ENCODE measurements around the gene DDX52. TPM values are rescaled to one million over a fixed set of nuclear protein-coding genes. Genes with fewer than 3 reads are reported as not detected.

DDX52 gene
- total and polyA plus RNA-seq, 9 donors: 8.8 to 20.3 (median 19.2) TPM

- no peak for DNase-seq
- no peaks in the 10 kb centered on the region for H3K4me1 ChIP-seq (ENCODE audit: insufficient read depth)
- no peak overlapping the region for H3K27ac ChIP-seq
- H3K36me3 ChIP-seq: no peaks in the 10 kb centered on the region
- 90 to 91% (median 91%) methylated on average over 3 of the region's 3 CpGs for WGBS, 3 donors
- H3K27me3 ChIP-seq: no peaks in the 10 kb centered on the region
- H3K4me3 ChIP-seq: no peak overlapping the region
- H3K9me3 ChIP-seq: no peaks in the 10 kb centered on the region
- no peak for TF ChIP-seq POLR2A (IDR thresholded peaks at IDR 0.05)
- no peak for TF ChIP-seq EP300 (IDR thresholded peaks at IDR 0.05)
- intact Hi-C loops (cut with DNase I): no loop called here
Measured at GRCh38 chr17:37585066-37585465, 58.2 kb downstream of the DDX52 start.

- Histone ChIP-seq H3K9me3 (no peaks in the 10 kb centered on the region), H3K36me3 (no peaks in the 10 kb centered on the region)
- intact Hi-C loops (cut with DNase I): no loop called here
Measured at GRCh38 chr17:37576281-37576680, 67.0 kb downstream of the DDX52 start.

GRCh38 chr17:37574427-37574826, 68.8 kb downstream of the DDX52 start:
- H3K4me3 ChIP-seq: no peak overlapping the region
- 93 to 99% (median 97%) methylated on average over 2 of the region's 2 CpGs for WGBS, 3 donors

More at GRCh38 chr17:37576281-37576680, 67.0 kb downstream of the DDX52 start:
- TF ChIP-seq EP300 (IDR thresholded peaks at IDR 0.05): no peak
- no peak for TF ChIP-seq CTCF (IDR thresholded peaks at IDR 0.05)
- TF ChIP-seq POLR2A (IDR thresholded peaks at IDR 0.05): no peak
- H3K4me3 ChIP-seq: no peak overlapping the region
- no peak for DNase-seq
- no peaks in the 10 kb centered on the region for H3K27me3 ChIP-seq
- 87 to 89% (median 89%) methylated on average over 3 of the region's 3 CpGs for WGBS, 3 donors
- no peaks in the 10 kb centered on the region for H3K4me1 ChIP-seq (ENCODE audit: insufficient read depth)
- no peak overlapping the region for H3K27ac ChIP-seq

GRCh38 chr17:37571674-37572073, 71.6 kb downstream of the DDX52 start:
- 79 to 84% (median 84%) methylated on average over 3 of the region's 3 CpGs for WGBS, 3 donors
- Histone ChIP-seq H3K27ac (no peak overlapping the region), H3K4me1 (ENCODE audit: insufficient read depth) (no peaks in the 10 kb centered on the region), H3K27me3 (no peaks in the 10 kb centered on the region), H3K36me3 (no peaks in the 10 kb centered on the region), H3K9me3 (no peaks in the 10 kb centered on the region), H3K4me3 (no peak overlapping the region)
- TF ChIP-seq EP300 (IDR thresholded peaks at IDR 0.05) (no peak), POLR2A (IDR thresholded peaks at IDR 0.05) (no peak), CTCF (IDR thresholded peaks at IDR 0.05) (no peak)
- intact Hi-C loops (cut with DNase I): no loop called here
- no peak for DNase-seq

More at GRCh38 chr17:37574427-37574826, 68.8 kb downstream of the DDX52 start:
- no peaks in the 10 kb centered on the region for H3K27me3 ChIP-seq
- H3K4me1 ChIP-seq (ENCODE audit: insufficient read depth): no peaks in the 10 kb centered on the region
- no peaks in the 10 kb centered on the region for H3K36me3 ChIP-seq
- no peaks in the 10 kb centered on the region for H3K9me3 ChIP-seq
- DNase-seq: no peak
- H3K27ac ChIP-seq: no peak overlapping the region
- intact Hi-C loops (cut with DNase I): no loop called here
- TF ChIP-seq EP300 (IDR thresholded peaks at IDR 0.05) (no peak), CTCF (IDR thresholded peaks at IDR 0.05) (no peak), POLR2A (IDR thresholded peaks at IDR 0.05) (no peak)

GRCh38 chr17:37570527-37571093, 72.6 kb downstream of the DDX52 start:
- intact Hi-C loops (cut with DNase I): no loop called here
- H3K36me3 ChIP-seq: no peaks in the 10 kb centered on the region
- H3K9me3 ChIP-seq: no peaks in the 10 kb centered on the region
- WGBS, 3 donors: 89 to 93% (median 92%) methylated on average over 8 of the region's 8 CpGs
- H3K4me3 ChIP-seq: no peak overlapping the region
- no peaks in the 10 kb centered on the region for H3K27me3 ChIP-seq
- no peaks in the 10 kb centered on the region for H3K4me1 ChIP-seq (ENCODE audit: insufficient read depth)
- DNase-seq: no peak
- no peak for TF ChIP-seq EP300 (IDR thresholded peaks at IDR 0.05)
- TF ChIP-seq POLR2A (IDR thresholded peaks at IDR 0.05): no peak
- no peak for TF ChIP-seq CTCF (IDR thresholded peaks at IDR 0.05)
- no peak overlapping the region for H3K27ac ChIP-seq
